ENCODE data around the gene SAMHD1. TPM values are rescaled to one million over a fixed set of nuclear protein-coding genes. Genes with fewer than 3 reads are reported as not detected.
A peak's percentile ranks its signal among the peaks of the same experiment; 100 is the strongest.

The SAMHD1 gene
- total and polyA plus RNA-seq, 2 experiments from 2014 or later, result 7.3 to 10.3 TPM

- no peak for TF ChIP-seq CTCF (IDR thresholded peaks at IDR 0.05; ENCODE audit: low read depth, low read length)
- H3K27me3 ChIP-seq, result no peaks in the 10 kb centered on the region
- H3K27ac ChIP-seq, result no peak overlapping the region
- no peaks in the 10 kb centered on the region for H3K9me3 ChIP-seq (ENCODE audit: low read depth)
- no peaks in the 10 kb centered on the region for H3K36me3 ChIP-seq
- peak in 1 of 2 donors; percentile 62 for DNase-seq (ENCODE audit: low read depth in 1 of 2, low spot score in 1 of 2)
- H3K4me1 ChIP-seq (ENCODE audit: low read depth), result peaks cover 19% of the 10 kb centered on the region
- no peak overlapping the region for H3K4me3 ChIP-seq
These were observed 95.3 kb downstream of the SAMHD1 start for GRCh38 chr20:36856195-36856594.

- Histone ChIP-seq H3K4me3 (no peak overlapping the region), H3K4me1 (ENCODE audit: low read depth) (peaks cover 13% of the 10 kb centered on the region), H3K36me3 (no peaks in the 10 kb centered on the region), H3K27me3 (no peaks in the 10 kb centered on the region), H3K9me3 (ENCODE audit: low read depth) (no peaks in the 10 kb centered on the region), H3K27ac (no peak overlapping the region)
- TF ChIP-seq CTCF (IDR thresholded peaks at IDR 0.05; ENCODE audit: low read depth, low read length), result no peak
- DNase-seq (ENCODE audit: low read depth in 1 of 2, low spot score in 1 of 2), result no peak
These were observed 96.3 kb downstream of the SAMHD1 start for GRCh38 chr20:36855241-36855657.

DNA sequence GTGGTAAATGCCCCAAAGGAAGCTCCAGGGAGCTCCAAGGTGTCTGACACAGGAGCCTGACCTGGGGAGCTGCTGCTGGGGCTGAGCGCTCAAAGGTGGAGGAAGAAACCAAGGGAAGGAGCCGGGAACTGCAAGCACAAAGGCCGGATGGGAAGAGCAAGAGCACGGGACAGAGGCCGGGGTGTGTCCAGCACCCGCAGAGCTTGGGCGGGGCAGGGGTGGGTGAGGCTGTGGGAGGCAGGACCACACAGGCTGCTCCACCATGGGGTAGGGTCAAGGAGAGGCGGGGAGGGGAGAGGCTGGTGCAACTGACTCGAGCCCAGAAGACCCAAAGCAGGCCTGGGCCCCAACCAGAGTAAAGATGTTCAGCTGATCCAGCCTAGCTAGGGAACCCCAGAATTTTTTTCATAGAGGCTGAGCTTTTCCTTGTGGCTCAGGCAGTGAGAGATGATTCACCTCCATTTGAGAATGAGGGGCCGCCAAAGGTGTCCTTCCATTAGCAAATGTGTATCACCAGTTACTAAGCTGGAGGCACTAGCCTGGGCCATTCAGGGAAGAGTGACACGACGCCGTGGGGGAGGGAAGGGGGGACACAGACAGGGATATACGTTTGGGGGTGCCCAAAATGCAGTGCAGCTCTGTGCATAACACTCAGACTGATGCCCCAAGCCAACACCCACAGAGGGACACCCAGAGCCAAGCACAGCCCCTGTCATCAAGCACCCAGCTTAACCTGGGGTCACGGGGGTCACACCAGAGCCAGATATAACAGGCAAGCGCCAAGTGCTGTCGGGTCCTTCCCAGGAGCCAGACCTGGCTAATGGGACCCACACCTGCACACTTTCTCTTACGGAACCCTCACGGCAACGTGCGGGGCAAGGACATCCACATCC is 96.9 kb downstream of the SAMHD1 start:
- no peaks in the 10 kb centered on the region for H3K36me3 ChIP-seq
- DNase-seq (ENCODE audit: low read depth in 1 of 2, low spot score in 1 of 2), result no peak
- peaks cover 6% of the 10 kb centered on the region for H3K4me1 ChIP-seq (ENCODE audit: low read depth)
- TF ChIP-seq CTCF (IDR thresholded peaks at IDR 0.05; ENCODE audit: low read depth, low read length), result no peak
- no peaks in the 10 kb centered on the region for H3K27me3 ChIP-seq
- no peaks in the 10 kb centered on the region for H3K9me3 ChIP-seq (ENCODE audit: low read depth)
- H3K27ac ChIP-seq, result no peak overlapping the region
- H3K4me3 ChIP-seq, result no peak overlapping the region

DNA sequence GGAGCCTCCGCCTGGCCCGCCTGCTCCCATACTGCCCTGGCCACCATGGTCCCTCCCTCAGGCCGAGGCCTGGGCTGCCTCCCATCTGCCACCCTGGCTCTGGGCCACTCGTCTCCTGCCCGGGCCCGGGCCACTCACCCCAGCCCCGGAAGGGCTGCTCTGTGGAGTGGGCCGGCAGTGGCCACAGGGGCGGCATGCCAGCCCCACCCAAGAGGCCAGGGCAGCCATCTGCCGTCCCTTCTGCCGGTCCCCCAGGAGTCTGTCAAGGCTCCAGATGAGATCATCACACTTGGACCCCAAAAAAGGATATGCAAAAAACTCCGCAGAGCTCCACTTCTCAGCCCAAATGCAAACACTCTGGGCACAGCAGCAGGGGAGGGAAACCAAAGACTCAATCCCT is 99.3 kb downstream of the SAMHD1 start:
- no peak for DNase-seq (ENCODE audit: low read depth in 1 of 2, low spot score in 1 of 2)
- Histone ChIP-seq H3K27me3 (no peaks in the 10 kb centered on the region), H3K4me1 (ENCODE audit: low read depth) (peaks cover 11% of the 10 kb centered on the region), H3K36me3 (no peaks in the 10 kb centered on the region), H3K4me3 (no peak overlapping the region), H3K9me3 (ENCODE audit: low read depth) (no peaks in the 10 kb centered on the region), H3K27ac (no peak overlapping the region)
- TF ChIP-seq CTCF (IDR thresholded peaks at IDR 0.05; ENCODE audit: low read depth, low read length), result no peak

DNA sequence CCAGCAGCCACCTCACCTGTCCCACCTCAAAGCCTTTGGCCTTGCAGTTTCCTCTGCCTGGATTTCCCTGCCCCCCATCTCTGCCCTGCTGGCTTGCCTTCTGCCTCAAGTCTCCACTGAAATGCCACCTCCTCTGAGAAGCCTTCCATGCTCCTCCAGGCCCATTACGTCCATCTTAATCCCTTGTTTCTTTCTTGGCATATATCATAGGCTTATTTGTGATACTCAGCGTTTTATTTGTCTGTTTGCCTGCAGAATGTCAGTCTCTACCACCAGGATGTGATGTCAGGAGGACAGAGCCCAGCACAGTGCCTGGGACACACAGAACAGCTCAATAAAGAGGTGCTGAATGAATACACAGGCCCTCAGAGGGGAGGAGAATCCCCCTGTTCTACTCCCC is 100.0 kb downstream of the SAMHD1 start:
- Histone ChIP-seq H3K4me1 (ENCODE audit: low read depth) (peaks cover 11% of the 10 kb centered on the region), H3K27me3 (no peaks in the 10 kb centered on the region), H3K4me3 (no peak overlapping the region), H3K27ac (no peak overlapping the region), H3K36me3 (no peaks in the 10 kb centered on the region), H3K9me3 (ENCODE audit: low read depth) (no peaks in the 10 kb centered on the region)
- no peak for DNase-seq (ENCODE audit: low read depth in 1 of 2, low spot score in 1 of 2)
- no peak for TF ChIP-seq CTCF (IDR thresholded peaks at IDR 0.05; ENCODE audit: low read depth, low read length)
